SH-SY5Y (cell line): ENCODE results near the gene FUZ.

Experiments used
- GATA2 ChIP-seq: IDR thresholded peaks from 2 replicates; pipeline ENCODE4 v1.6.1; 2011; ENCODE audit warnings: mild to moderate bottlenecking, low read depth, low read length
- GATA3 ChIP-seq: IDR thresholded peaks from 2 replicates; pipeline ENCODE4 v1.6.1; 2011; ENCODE audit warnings: low read depth, mild to moderate bottlenecking, low read length, moderate library complexity

GRCh38 chr19:49766930-49767299, 46.2 kb downstream of the FUZ start, which contains the start of gene AP2A1:
- TF ChIP-seq GATA3 = no peak
- TF ChIP-seq GATA2 = no peak
